ENCODE data around the gene OSBPL10. TPM values are rescaled to one million over a fixed set of nuclear protein-coding genes. Genes with fewer than 3 reads are reported as not detected.

Gene OSBPL10
- polyA plus RNA-seq, 1 donor: 12.4 TPM

DNA sequence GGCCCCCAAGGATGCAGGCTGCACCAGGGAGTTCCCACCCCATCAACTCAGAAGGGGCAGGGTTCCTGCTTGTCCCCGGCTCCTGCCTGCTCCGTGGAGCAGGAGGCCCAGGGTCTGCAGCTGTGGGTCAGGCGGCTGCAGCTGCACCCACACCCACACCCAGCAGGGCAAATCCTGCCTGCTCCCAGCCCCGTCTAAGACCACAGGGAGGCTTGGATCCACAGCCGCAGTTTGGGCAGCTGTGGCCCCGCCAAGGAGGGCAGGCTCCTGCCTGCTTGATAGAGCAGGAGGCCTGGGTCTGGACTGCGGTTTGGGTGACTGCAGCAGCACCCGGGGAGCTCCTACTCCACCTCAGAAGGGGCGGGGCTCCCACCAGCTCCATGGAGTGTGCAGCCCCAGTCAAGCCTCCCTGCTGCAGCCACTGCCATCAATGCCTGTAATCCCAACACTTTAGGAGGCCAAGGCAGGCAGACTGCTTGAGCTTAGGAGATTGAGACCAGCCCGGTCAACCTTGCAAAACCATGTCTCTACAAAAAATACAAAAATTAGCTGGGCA lies 163.6 kb downstream of the OSBPL10 start:
- Histone ChIP-seq H3K27me3 (ENCODE audit: control insufficient read depth, insufficient read depth, low read length) (no peaks in the 10 kb centered on the region), H3K4me3 (ENCODE audit: low read length) (no peak overlapping the region), H3K4me1 (ENCODE audit: control insufficient read depth, insufficient read depth, low read length) (no peaks in the 10 kb centered on the region), H3K36me3 (ENCODE audit: control insufficient read depth, insufficient read depth, low read length) (no peaks in the 10 kb centered on the region), H3K9me3 (ENCODE audit: control insufficient read depth, low read depth, low read length) (no peaks in the 10 kb centered on the region), H3K27ac (ENCODE audit: low read length) (no peak overlapping the region)
- DNase-seq: no peak
- WGBS (ENCODE audit: insufficient coverage, low lambda C conversion rate): no CpG with 5 or more reads among the region's 10 CpGs

GRCh38 chr3:31815631-31816440 lies 165.2 kb downstream of the OSBPL10 start:
- H3K27ac ChIP-seq (ENCODE audit: low read length): no peak overlapping the region
- 50% methylated on average over 2 of the region's 11 CpGs for WGBS (ENCODE audit: insufficient coverage, low lambda C conversion rate)
- H3K4me3 ChIP-seq (ENCODE audit: low read length): no peak overlapping the region
- DNase-seq: no peak
- no peaks in the 10 kb centered on the region for H3K4me1 ChIP-seq (ENCODE audit: control insufficient read depth, insufficient read depth, low read length)
- H3K9me3 ChIP-seq (ENCODE audit: control insufficient read depth, low read depth, low read length): no peaks in the 10 kb centered on the region
- no peaks in the 10 kb centered on the region for H3K27me3 ChIP-seq (ENCODE audit: control insufficient read depth, insufficient read depth, low read length)
- no peaks in the 10 kb centered on the region for H3K36me3 ChIP-seq (ENCODE audit: control insufficient read depth, insufficient read depth, low read length)

GRCh38 chr3:31815006-31815405 lies 166.1 kb downstream of the OSBPL10 start:
- no peaks in the 10 kb centered on the region for H3K9me3 ChIP-seq (ENCODE audit: control insufficient read depth, low read depth, low read length)
- H3K4me3 ChIP-seq (ENCODE audit: low read length): no peak overlapping the region
- DNase-seq: no peak
- no peaks in the 10 kb centered on the region for H3K36me3 ChIP-seq (ENCODE audit: control insufficient read depth, insufficient read depth, low read length)
- H3K27me3 ChIP-seq (ENCODE audit: control insufficient read depth, insufficient read depth, low read length): no peaks in the 10 kb centered on the region
- WGBS (ENCODE audit: insufficient coverage, low lambda C conversion rate): no CpG with 5 or more reads among the region's 6 CpGs
- H3K27ac ChIP-seq (ENCODE audit: low read length): no peak overlapping the region
- H3K4me1 ChIP-seq (ENCODE audit: control insufficient read depth, insufficient read depth, low read length): no peaks in the 10 kb centered on the region

- no peak for DNase-seq
- Histone ChIP-seq H3K9me3 (ENCODE audit: control insufficient read depth, low read depth, low read length) (no peaks in the 10 kb centered on the region), H3K36me3 (ENCODE audit: control insufficient read depth, insufficient read depth, low read length) (no peaks in the 10 kb centered on the region), H3K4me3 (ENCODE audit: low read length) (no peak overlapping the region), H3K27ac (ENCODE audit: low read length) (no peak overlapping the region), H3K27me3 (ENCODE audit: control insufficient read depth, insufficient read depth, low read length) (no peaks in the 10 kb centered on the region), H3K4me1 (ENCODE audit: control insufficient read depth, insufficient read depth, low read length) (no peaks in the 10 kb centered on the region)
- 100% methylated on average over 1 of the region's 7 CpGs for WGBS (ENCODE audit: insufficient coverage, low lambda C conversion rate)
These were observed 167.4 kb downstream of the OSBPL10 start for GRCh38 chr3:31813686-31814085.

GRCh38 chr3:31813197-31813596 lies 167.9 kb downstream of the OSBPL10 start:
- H3K9me3 ChIP-seq (ENCODE audit: control insufficient read depth, low read depth, low read length): no peaks in the 10 kb centered on the region
- DNase-seq: no peak
- H3K27me3 ChIP-seq (ENCODE audit: control insufficient read depth, insufficient read depth, low read length): no peaks in the 10 kb centered on the region
- H3K4me3 ChIP-seq (ENCODE audit: low read length): no peak overlapping the region
- no peak overlapping the region for H3K27ac ChIP-seq (ENCODE audit: low read length)
- no peaks in the 10 kb centered on the region for H3K4me1 ChIP-seq (ENCODE audit: control insufficient read depth, insufficient read depth, low read length)
- H3K36me3 ChIP-seq (ENCODE audit: control insufficient read depth, insufficient read depth, low read length): no peaks in the 10 kb centered on the region

GRCh38 chr3:31810991-31811433 lies 170.1 kb downstream of the OSBPL10 start:
- WGBS (ENCODE audit: insufficient coverage, low lambda C conversion rate): no CpG with 5 or more reads among the region's 11 CpGs
- H3K4me3 ChIP-seq (ENCODE audit: low read length): no peak overlapping the region
- H3K36me3 ChIP-seq (ENCODE audit: control insufficient read depth, insufficient read depth, low read length): no peaks in the 10 kb centered on the region
- no peaks in the 10 kb centered on the region for H3K27me3 ChIP-seq (ENCODE audit: control insufficient read depth, insufficient read depth, low read length)
- H3K27ac ChIP-seq (ENCODE audit: low read length): no peak overlapping the region
- no peaks in the 10 kb centered on the region for H3K9me3 ChIP-seq (ENCODE audit: control insufficient read depth, low read depth, low read length)
- no peaks in the 10 kb centered on the region for H3K4me1 ChIP-seq (ENCODE audit: control insufficient read depth, insufficient read depth, low read length)
- no peak for DNase-seq

- DNase-seq: no peak
- H3K4me1 ChIP-seq (ENCODE audit: control insufficient read depth, insufficient read depth, low read length): no peaks in the 10 kb centered on the region
- no peaks in the 10 kb centered on the region for H3K27me3 ChIP-seq (ENCODE audit: control insufficient read depth, insufficient read depth, low read length)
- no peaks in the 10 kb centered on the region for H3K9me3 ChIP-seq (ENCODE audit: control insufficient read depth, low read depth, low read length)
- WGBS (ENCODE audit: insufficient coverage, low lambda C conversion rate): 78% methylated on average over 1 of the region's 3 CpGs
- no peaks in the 10 kb centered on the region for H3K36me3 ChIP-seq (ENCODE audit: control insufficient read depth, insufficient read depth, low read length)
- H3K4me3 ChIP-seq (ENCODE audit: low read length): no peak overlapping the region
- H3K27ac ChIP-seq (ENCODE audit: low read length): no peak overlapping the region
These were observed 172.8 kb downstream of the OSBPL10 start for GRCh38 chr3:31808143-31808720.

GRCh38 chr3:31804251-31805051 lies 176.6 kb downstream of the OSBPL10 start:
- WGBS (ENCODE audit: insufficient coverage, low lambda C conversion rate): 75% methylated on average over 3 of the region's 10 CpGs
- H3K27me3 ChIP-seq (ENCODE audit: control insufficient read depth, insufficient read depth, low read length): no peaks in the 10 kb centered on the region
- H3K27ac ChIP-seq (ENCODE audit: low read length): no peak overlapping the region
- H3K36me3 ChIP-seq (ENCODE audit: control insufficient read depth, insufficient read depth, low read length): no peaks in the 10 kb centered on the region
- H3K4me3 ChIP-seq (ENCODE audit: low read length): no peak overlapping the region
- H3K4me1 ChIP-seq (ENCODE audit: control insufficient read depth, insufficient read depth, low read length): no peaks in the 10 kb centered on the region
- DNase-seq: no peak
- no peaks in the 10 kb centered on the region for H3K9me3 ChIP-seq (ENCODE audit: control insufficient read depth, low read depth, low read length)

DNA sequence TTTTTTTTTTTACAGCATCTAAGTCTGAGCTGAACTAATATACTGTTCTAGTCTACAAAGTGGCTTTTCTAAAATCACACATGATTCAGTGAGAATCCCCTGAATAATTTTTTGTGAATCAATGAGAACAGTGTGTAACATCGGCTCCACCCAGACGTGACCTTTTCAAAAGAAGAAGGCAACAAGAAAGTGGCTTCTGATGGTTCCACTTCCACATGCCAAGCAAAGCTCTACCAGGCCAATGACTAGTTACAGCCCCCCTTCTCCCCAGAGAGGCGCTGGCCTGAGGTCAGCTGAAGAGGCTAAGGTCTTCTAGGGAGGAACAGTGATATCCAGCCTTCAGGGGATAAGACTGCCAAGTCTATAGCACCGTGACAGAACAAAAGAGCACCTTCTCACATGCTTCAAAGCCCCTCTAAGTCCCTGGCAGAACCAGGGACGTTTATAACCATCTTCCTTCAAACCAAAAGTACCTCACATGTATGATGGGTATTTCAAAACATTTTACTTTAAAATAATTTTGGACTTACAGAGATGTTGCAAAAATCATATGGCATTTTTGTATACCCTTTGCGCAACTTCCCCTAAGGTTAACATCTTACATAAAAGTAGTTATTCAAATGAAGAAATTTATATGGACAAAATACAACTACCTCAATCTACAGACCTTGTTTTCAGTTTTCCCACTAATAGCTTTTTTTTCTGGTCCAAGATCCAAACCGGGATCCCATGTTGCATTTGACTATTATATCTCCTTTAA lies 177.9 kb downstream of the OSBPL10 start:
- Histone ChIP-seq H3K4me1 (ENCODE audit: control insufficient read depth, insufficient read depth, low read length) (no peaks in the 10 kb centered on the region), H3K4me3 (ENCODE audit: low read length) (no peak overlapping the region), H3K27ac (ENCODE audit: low read length) (no peak overlapping the region), H3K27me3 (ENCODE audit: control insufficient read depth, insufficient read depth, low read length) (no peaks in the 10 kb centered on the region), H3K9me3 (ENCODE audit: control insufficient read depth, low read depth, low read length) (no peaks in the 10 kb centered on the region), H3K36me3 (ENCODE audit: control insufficient read depth, insufficient read depth, low read length) (no peaks in the 10 kb centered on the region)
- DNase-seq: no peak
- 100% methylated on average over 2 of the region's 7 CpGs for WGBS (ENCODE audit: insufficient coverage, low lambda C conversion rate)

DNA sequence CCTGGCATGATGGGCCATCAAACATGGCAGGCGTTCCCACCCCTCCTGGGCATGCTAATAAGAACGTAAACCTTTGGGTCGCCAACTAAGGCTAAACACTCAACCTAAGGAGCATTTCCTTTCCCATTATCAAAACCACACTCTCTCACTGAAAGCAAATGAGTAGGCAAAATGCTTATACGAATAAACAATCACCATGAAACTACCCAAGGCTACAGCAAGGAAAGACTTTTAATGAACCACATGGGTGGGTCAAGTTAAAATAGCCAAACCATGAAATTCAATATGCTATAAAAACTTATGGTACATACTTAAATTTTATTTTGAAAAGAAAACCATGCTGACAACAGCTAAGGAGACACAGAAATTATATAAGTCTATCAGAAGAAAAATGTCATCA lies 180.6 kb downstream of the OSBPL10 start:
- no peaks in the 10 kb centered on the region for H3K36me3 ChIP-seq (ENCODE audit: control insufficient read depth, insufficient read depth, low read length)
- no peaks in the 10 kb centered on the region for H3K27me3 ChIP-seq (ENCODE audit: control insufficient read depth, insufficient read depth, low read length)
- H3K27ac ChIP-seq (ENCODE audit: low read length): no peak overlapping the region
- no peaks in the 10 kb centered on the region for H3K9me3 ChIP-seq (ENCODE audit: control insufficient read depth, low read depth, low read length)
- H3K4me3 ChIP-seq (ENCODE audit: low read length): no peak overlapping the region
- WGBS (ENCODE audit: insufficient coverage, low lambda C conversion rate): no CpG with 5 or more reads among the region's 4 CpGs
- H3K4me1 ChIP-seq (ENCODE audit: control insufficient read depth, insufficient read depth, low read length): no peaks in the 10 kb centered on the region
- DNase-seq: no peak

All from large intestine (tissue), 3 donors.